Measurements from ENCODE around the gene POU6F2. TPM values are rescaled to one million over a fixed set of nuclear protein-coding genes. Genes with fewer than 3 reads are reported as not detected.

The POU6F2 gene
- total RNA-seq, 4 donors from 2014 or later = 0.31 to 0.66 TPM; not detected in 2

DNA sequence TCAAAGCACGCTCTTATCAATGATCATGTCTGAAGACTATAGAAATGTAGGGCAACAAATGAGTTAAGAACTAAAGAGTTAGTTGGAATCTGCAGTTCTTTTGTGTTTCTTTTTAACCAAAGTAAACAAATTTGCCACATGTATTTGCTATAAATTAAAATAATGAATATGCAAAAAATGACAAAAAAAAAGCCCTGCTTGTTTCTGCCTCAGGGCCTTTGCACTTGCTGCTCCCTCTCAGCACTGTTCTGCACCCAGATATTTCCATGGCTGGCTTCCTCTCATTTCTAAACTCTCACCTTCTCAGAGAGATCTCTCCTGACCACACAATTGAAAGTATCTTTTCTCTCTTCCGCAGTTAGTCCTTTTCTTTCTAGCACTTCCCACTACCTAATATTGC lies 406.7 kb downstream of the POU6F2 start:
- no peak for ATAC-seq
- WGBS, 2 donors (ENCODE audit: low coverage in 1 of 2) = 88 to 94% methylated on average over 2 of the region's 2 CpGs

DNA sequence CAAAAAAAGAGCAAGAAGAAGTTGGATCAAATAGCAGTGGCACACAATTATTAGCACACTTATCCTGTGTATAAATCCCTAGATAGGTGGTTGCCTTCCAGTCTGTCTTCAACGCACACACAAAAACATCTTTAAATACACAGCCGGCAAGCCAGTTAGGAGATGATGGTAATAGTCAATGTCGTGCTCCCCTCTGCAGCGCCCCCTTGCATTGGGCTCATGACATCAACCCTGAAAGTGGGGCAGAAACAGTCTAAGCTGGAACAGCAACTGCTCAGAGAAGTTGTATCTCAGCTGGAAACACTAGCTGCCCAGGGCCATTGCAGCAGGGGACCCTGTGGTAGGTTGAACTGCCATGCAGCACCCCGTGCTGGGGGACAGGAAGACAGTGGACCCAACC lies 409.0 kb downstream of the POU6F2 start:
- 100% methylated on average over 2 of the region's 5 CpGs; no CpG with 5 or more reads in 1 of the 2 donors for WGBS, 2 donors (ENCODE audit: low coverage in 1 of 2)
- H3K27ac ChIP-seq = no peak overlapping the region
- no peak overlapping the region for H3K4me3 ChIP-seq
- no peaks in the 10 kb centered on the region for H3K9me3 ChIP-seq
- H3K4me1 ChIP-seq = no peaks in the 10 kb centered on the region
- TF ChIP-seq, protein P1, sequence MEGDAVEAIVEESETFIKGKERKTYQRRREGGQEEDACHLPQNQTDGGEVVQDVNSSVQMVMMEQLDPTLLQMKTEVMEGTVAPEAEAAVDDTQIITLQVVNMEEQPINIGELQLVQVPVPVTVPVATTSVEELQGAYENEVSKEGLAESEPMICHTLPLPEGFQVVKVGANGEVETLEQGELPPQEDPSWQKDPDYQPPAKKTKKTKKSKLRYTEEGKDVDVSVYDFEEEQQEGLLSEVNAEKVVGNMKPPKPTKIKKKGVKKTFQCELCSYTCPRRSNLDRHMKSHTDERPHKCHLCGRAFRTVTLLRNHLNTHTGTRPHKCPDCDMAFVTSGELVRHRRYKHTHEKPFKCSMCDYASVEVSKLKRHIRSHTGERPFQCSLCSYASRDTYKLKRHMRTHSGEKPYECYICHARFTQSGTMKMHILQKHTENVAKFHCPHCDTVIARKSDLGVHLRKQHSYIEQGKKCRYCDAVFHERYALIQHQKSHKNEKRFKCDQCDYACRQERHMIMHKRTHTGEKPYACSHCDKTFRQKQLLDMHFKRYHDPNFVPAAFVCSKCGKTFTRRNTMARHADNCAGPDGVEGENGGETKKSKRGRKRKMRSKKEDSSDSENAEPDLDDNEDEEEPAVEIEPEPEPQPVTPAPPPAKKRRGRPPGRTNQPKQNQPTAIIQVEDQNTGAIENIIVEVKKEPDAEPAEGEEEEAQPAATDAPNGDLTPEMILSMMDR (IDR thresholded peaks at IDR 0.05) = no peak
- no peaks in the 10 kb centered on the region for H3K36me3 ChIP-seq
- peaks cover 11% of the 10 kb centered on the region for H3K27me3 ChIP-seq
- ATAC-seq = no peak

More for the DNA sequence above, 406.7 kb downstream of the POU6F2 start:
- Histone ChIP-seq H3K4me3 (no peak overlapping the region), H3K27me3 (peaks cover 7% of the 10 kb centered on the region), H3K9me3 (no peaks in the 10 kb centered on the region), H3K4me1 (no peaks in the 10 kb centered on the region), H3K27ac (no peak overlapping the region), H3K36me3 (no peaks in the 10 kb centered on the region)
- TF ChIP-seq EP300 (IDR thresholded peaks at IDR 0.05) (no peak), POLR2A (IDR thresholded peaks at IDR 0.05) (no peak), POLR2AphosphoS5 (IDR thresholded peaks at IDR 0.05) (no peak)
- TF ChIP-seq, protein P1 (IDR thresholded peaks at IDR 0.05) = no peak

DNA sequence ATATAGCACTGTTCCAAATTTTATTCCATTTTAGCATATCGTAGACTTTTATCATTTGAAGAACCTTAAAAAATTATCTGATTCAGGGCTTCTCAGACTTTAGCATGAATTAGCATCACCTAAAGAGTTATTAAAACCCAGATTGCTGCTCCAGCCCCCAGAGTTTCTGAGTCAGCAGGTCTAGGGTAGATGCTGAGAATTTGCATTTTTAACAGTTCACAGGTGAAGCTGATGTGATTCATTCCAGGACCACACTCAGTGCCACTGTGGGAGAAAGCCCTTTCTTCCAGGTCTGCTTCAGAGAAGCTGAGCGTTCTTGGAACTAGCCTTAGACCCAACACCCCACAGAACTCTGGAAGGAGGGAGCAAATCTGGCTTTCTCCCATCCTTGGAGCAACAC lies 414.4 kb downstream of the POU6F2 start:
- Histone ChIP-seq H3K27ac (no peak overlapping the region), H3K27me3 (peaks cover 44% of the 10 kb centered on the region), H3K9me3 (no peaks in the 10 kb centered on the region), H3K4me3 (no peak overlapping the region), H3K36me3 (no peaks in the 10 kb centered on the region), H3K4me1 (no peaks in the 10 kb centered on the region)
- TF ChIP-seq POLR2A (IDR thresholded peaks at IDR 0.05) (no peak), EP300 (IDR thresholded peaks at IDR 0.05) (no peak), POLR2AphosphoS5 (IDR thresholded peaks at IDR 0.05) (no peak)
- TF ChIP-seq, protein P1 (IDR thresholded peaks at IDR 0.05) = no peak
- WGBS, 2 donors (ENCODE audit: low coverage in 1 of 2) = 71% methylated on average over 1 to 2 of the region's 2 CpGs
- ATAC-seq = no peak

DNA sequence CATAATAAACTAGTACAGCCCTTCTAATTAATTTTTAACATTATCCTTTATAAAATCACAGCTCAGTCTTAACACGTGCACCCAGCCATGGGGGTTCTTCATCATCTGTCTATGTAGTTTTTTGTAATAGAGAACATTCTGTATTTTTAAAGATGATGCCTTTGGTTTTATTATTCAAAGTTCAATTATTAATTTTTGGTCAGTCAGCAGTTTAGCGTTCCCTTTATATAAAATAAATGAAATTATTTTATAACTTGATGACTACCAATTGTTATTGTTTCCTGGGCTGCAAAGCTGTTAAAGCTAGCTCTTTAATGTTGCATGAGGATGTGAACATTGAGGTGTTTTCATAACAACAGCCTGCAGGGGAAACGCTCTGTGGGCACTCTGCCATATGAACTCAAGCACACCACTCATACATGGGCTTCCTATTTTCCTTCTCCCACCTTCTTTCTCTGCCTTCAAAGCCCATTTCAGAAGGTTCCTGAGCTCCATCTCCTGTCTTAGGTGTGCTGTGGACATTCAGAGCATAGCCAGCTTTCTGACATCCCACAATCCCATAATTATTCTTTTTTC lies 416.5 kb downstream of the POU6F2 start:
- H3K4me3 ChIP-seq = no peak overlapping the region

DNA sequence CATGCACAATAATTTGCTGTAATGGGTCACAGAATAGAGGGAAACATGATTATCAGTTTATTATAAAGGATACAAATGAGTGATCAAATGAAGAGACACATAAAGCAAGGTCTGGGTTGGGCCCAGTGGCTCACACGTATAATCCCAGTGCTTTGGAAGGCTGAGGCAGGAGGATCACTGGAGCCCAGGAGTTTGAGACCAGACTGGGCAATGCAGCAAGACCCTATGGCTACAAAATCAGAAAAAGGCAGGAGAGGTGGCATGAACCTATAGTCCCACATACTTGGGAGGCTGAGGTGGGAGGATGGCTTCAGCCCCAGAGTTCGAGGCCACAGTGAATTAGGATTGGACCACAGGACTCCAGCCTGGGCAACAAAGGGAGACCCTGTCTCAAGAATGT lies 421.7 kb downstream of the POU6F2 start:
- Histone ChIP-seq H3K27ac (no peak overlapping the region), H3K4me1 (no peaks in the 10 kb centered on the region), H3K9me3 (no peaks in the 10 kb centered on the region), H3K4me3 (no peak overlapping the region), H3K27me3 (peaks cover 38% of the 10 kb centered on the region), H3K36me3 (no peaks in the 10 kb centered on the region)
- WGBS, 2 donors (ENCODE audit: low coverage in 1 of 2) = 71 to 85% methylated on average over 1 to 2 of the region's 2 CpGs
- ATAC-seq = no peak
- TF ChIP-seq POLR2A (IDR thresholded peaks at IDR 0.05) (no peak), EP300 (IDR thresholded peaks at IDR 0.05) (no peak), POLR2AphosphoS5 (IDR thresholded peaks at IDR 0.05) (no peak)
- TF ChIP-seq, protein P1 (IDR thresholded peaks at IDR 0.05) = no peak

More for the DNA sequence above, 416.5 kb downstream of the POU6F2 start:
- 26 to 36% methylated on average over 3 of the region's 3 CpGs for WGBS, 2 donors (ENCODE audit: low coverage in 1 of 2)
- Histone ChIP-seq H3K27me3 (peaks cover 48% of the 10 kb centered on the region), H3K4me1 (no peaks in the 10 kb centered on the region), H3K9me3 (no peaks in the 10 kb centered on the region), H3K36me3 (no peaks in the 10 kb centered on the region), H3K27ac (no peak overlapping the region)
- no peak for ATAC-seq
- TF ChIP-seq POLR2AphosphoS5 (IDR thresholded peaks at IDR 0.05) = no peak
- TF ChIP-seq, protein P1 (IDR thresholded peaks at IDR 0.05) = no peak
- no peak for TF ChIP-seq EP300 (IDR thresholded peaks at IDR 0.05)
- no peak for TF ChIP-seq POLR2A (IDR thresholded peaks at IDR 0.05)
